IMR-90 (cell line): ENCODE measurements around the gene FAM193A. TPM values are rescaled to one million over a fixed set of nuclear protein-coding genes. Genes with fewer than 3 reads are reported as not detected.

Experiments
- ATAC-seq: fragments of 200-7000 bp; cut with Tn5 transposase; 2 replicates; pipeline ENCODE4 v1.9.1; 2020; ENCODE audit warnings: low read depth, mild to moderate bottlenecking, moderate library complexity
- BruUV-seq: library from RNA; stranded (reverse); fragments of 400-500 nt; replicated peaks from 2 replicates; lab custom pipeline; 2021; lab: Mats Ljungman, UMichigan
- CTCF ChIA-PET: fragments of 300-600 bp; formaldehyde crosslinking; extraction: SDS; loops from one replicate; lab custom pipeline; 2021; ENCODE audit warnings: antibody characterized with exemption; lab: Yijun Ruan, JAX
- POLR2A ChIA-PET: fragments of 300-600 bp; sonication (Branson Sonifier 250); formaldehyde crosslinking; loops from one replicate; lab custom pipeline; 2022; ENCODE audit warnings: antibody characterized with exemption; ENCODE audit not compliant: unreplicated experiment; lab: Charles Lee
- DNase-seq: peaks from one replicate; pipeline ENCODE4 v3.0.0; 2013
- H2AFZ ChIP-seq: replicated peaks from 2 replicates; pipeline ENCODE3; 2013; ENCODE audit warnings: low read length, mild to moderate bottlenecking; ENCODE audit not compliant: poor library complexity
- H2AK5ac ChIP-seq: 2 replicates; pipeline ENCODE4 v1.6.1; 2013; ENCODE audit warnings: low read depth, low read length, inconsistent platforms
- H2AK9ac ChIP-seq: replicated peaks from 2 replicates; pipeline ENCODE3; 2013; ENCODE audit warnings: mild to moderate bottlenecking, low read depth, low read length, moderate library complexity; ENCODE audit not compliant: poor library complexity
- H2BK120ac ChIP-seq: 2 replicates; pipeline ENCODE4 v1.6.1; 2013; ENCODE audit warnings: low read depth, low read length, inconsistent platforms
- H2BK15ac ChIP-seq: 3 replicates; pipeline ENCODE4 v1.6.1; 2013; ENCODE audit warnings: low read depth, low read length, inconsistent platforms
- H2BK20ac ChIP-seq: 2 replicates; pipeline ENCODE4 v1.6.1; 2013; ENCODE audit warnings: low read depth, mild to moderate bottlenecking, inconsistent platforms, low read length, moderate library complexity
- H2BK5ac ChIP-seq: 2 replicates; pipeline ENCODE4 v1.6.1; 2013; ENCODE audit warnings: mild to moderate bottlenecking, low read depth, low read length, inconsistent platforms; ENCODE audit not compliant: poor library complexity, severe bottlenecking
- H3K14ac ChIP-seq: replicated peaks from 2 replicates; pipeline ENCODE4 v1.6.1; 2013; ENCODE audit warnings: low read depth, low read length, inconsistent platforms
- H3K18ac ChIP-seq: 2 replicates; pipeline ENCODE4 v1.6.1; 2013; ENCODE audit warnings: low read depth, low read length, control low read depth
- H3K23ac ChIP-seq: 2 replicates; pipeline ENCODE4 v1.6.1; 2013; ENCODE audit warnings: low read depth, low read length, inconsistent platforms
- H3K27ac ChIP-seq: 2 replicates; pipeline ENCODE4 v1.5.1; 2013; ENCODE audit warnings: mild to moderate bottlenecking, control low read depth, low read length; ENCODE audit not compliant: insufficient read depth
- H3K27me3 ChIP-seq: 2 replicates; pipeline ENCODE4 v1.6.1; 2013; ENCODE audit warnings: low read length; ENCODE audit not compliant: control insufficient read depth, insufficient read depth
- H3K36me3 ChIP-seq: 2 replicates; pipeline ENCODE4 v1.6.1; 2013; ENCODE audit warnings: low read length, mixed read lengths; ENCODE audit not compliant: control insufficient read depth, insufficient read depth
- H3K4ac ChIP-seq: 2 replicates; pipeline ENCODE4 v1.6.1; 2013; ENCODE audit warnings: low read depth, low read length, inconsistent platforms
- H3K4me1 ChIP-seq: 2 replicates; pipeline ENCODE4 v1.6.1; 2013; ENCODE audit warnings: low read length, mixed read lengths; ENCODE audit not compliant: control insufficient read depth, insufficient read depth
- H3K4me2 ChIP-seq: 2 replicates; pipeline ENCODE4 v1.6.1; 2013; ENCODE audit warnings: low read depth, mild to moderate bottlenecking, control low read depth, low read length, moderate library complexity
- H3K4me3 ChIP-seq: 2 replicates; pipeline ENCODE4 v1.5.1; 2013; ENCODE audit warnings: low read depth, mild to moderate bottlenecking, control low read depth, low read length, moderate library complexity; ENCODE audit not compliant: insufficient read depth
- H3K56ac ChIP-seq: 2 replicates; pipeline ENCODE4 v1.6.1; 2013; ENCODE audit warnings: low read length, inconsistent platforms; ENCODE audit not compliant: insufficient read depth; ENCODE audit errors: extremely low read depth
- H3K79me1 ChIP-seq, 2 experiments: 2 replicates each; pipeline ENCODE4 v1.6.1; 2013; ENCODE audit warnings: low read length in 2 of 2, inconsistent platforms in 1 of 2, low read depth in 1 of 2
- H3K9ac ChIP-seq: 2 replicates; pipeline ENCODE4 v1.6.1; 2013; ENCODE audit warnings: low read depth, low read length, control low read depth
- H3K9me1 ChIP-seq: 2 replicates; pipeline ENCODE4 v1.6.1; 2013; ENCODE audit warnings: low read length, inconsistent platforms; ENCODE audit not compliant: insufficient read depth
- H3K9me3 ChIP-seq: 2 replicates; pipeline ENCODE4 v1.6.1; 2013; ENCODE audit warnings: low read length; ENCODE audit not compliant: control insufficient read depth, insufficient read depth
- H4K20me1 ChIP-seq: 2 replicates; pipeline ENCODE4 v1.6.1; 2013; ENCODE audit warnings: low read length, inconsistent platforms; ENCODE audit not compliant: insufficient read depth
- H4K5ac ChIP-seq: 2 replicates; pipeline ENCODE4 v1.6.1; 2013; ENCODE audit warnings: mild to moderate bottlenecking, low read depth, low read length, control low read depth
- H4K8ac ChIP-seq, 2 experiments: 2 replicates each; pipeline ENCODE4 v1.6.1; 2013; ENCODE audit warnings: low read depth in 2 of 2, low read length in 2 of 2, control low read depth in 1 of 2, inconsistent platforms in 1 of 2
- H4K91ac ChIP-seq: 2 replicates; pipeline ENCODE4 v1.6.1; 2013; ENCODE audit warnings: low read depth, low read length, inconsistent platforms; ENCODE audit not compliant: insufficient read depth
- MAZ ChIP-seq: IDR thresholded peaks from 2 replicates; pipeline ENCODE4 v1.6.1; 2012; ENCODE audit warnings: low read depth, mild to moderate bottlenecking, low read length, improper control_type of control experiment, moderate library complexity, borderline replicate concordance
- WGBS, 2 experiments: methylation state at CpG; one replicate each; pipeline versions ENCODE4 v1.1.5 to v1.1.7; 2013; ENCODE audit warnings: missing lambda C conversion rate in 2 of 2; ENCODE audit not compliant: insufficient read length in 1 of 2; ENCODE audit errors: extremely low coverage in 2 of 2; 5-methylcytosine and 5-hydroxymethylcytosine counted together
- dilution Hi-C: fragments of 300-500 bp; cut with HindIII; formaldehyde crosslinking; loops from one replicate; pipeline ENCODE4 v1.14.3; 2018; ENCODE audit warnings: low sequenced_read_pairs; ENCODE audit not compliant: unreplicated experiment
- in situ Hi-C: fragments of 300-500 bp; cut with MboI; formaldehyde crosslinking; loops from 3 replicates; pipeline ENCODE4 v1.14.3; 2019; ENCODE audit warnings: low sequenced_read_pairs, inconsistent platforms, mixed read lengths
- intact Hi-C: fragments of 100-400 bp; cut with micrococcal nuclease; formaldehyde crosslinking; loops from 2 replicates; pipeline ENCODE4 v1.10.0; 2022
- polyA plus RNA-seq, 3 experiments: library from polyadenylated mRNA; depleted of rRNA; stranded (reverse); fragments of >200 nt; gene quantifications; 2 replicates each; pipeline ENCODE4 v1.2.3, GENCODE V29; 2012; ENCODE audit warnings: low replicate concordance in 1 of 3
- total RNA-seq: library from RNA; depleted of rRNA; stranded (reverse); fragments of >200 nt; gene quantifications from 2 replicates; pipeline ENCODE4 v1.2.3, GENCODE V29; 2012
- TF ChIP-seq, protein P1 (sequence below): conservative IDR thresholded peaks from 2 replicates; pipeline ENCODE4 v1.5.1; 2012; ENCODE audit warnings: mild to moderate bottlenecking, low read depth, low read length, improper control_type of control experiment
- TF ChIP-seq, protein P2 (sequence below): fragments of 150-350 bp; IDR thresholded peaks from 2 replicates; pipeline ENCODE4 v1.6.1; 2017; ENCODE audit warnings: mild to moderate bottlenecking, antibody characterized with exemption, low read length, low read depth

Gene FAM193A
- total and polyA plus RNA-seq, 2 of the 4 experiments (the other 2 are of a cell fraction), result 6.8 to 11.0 TPM

DNA sequence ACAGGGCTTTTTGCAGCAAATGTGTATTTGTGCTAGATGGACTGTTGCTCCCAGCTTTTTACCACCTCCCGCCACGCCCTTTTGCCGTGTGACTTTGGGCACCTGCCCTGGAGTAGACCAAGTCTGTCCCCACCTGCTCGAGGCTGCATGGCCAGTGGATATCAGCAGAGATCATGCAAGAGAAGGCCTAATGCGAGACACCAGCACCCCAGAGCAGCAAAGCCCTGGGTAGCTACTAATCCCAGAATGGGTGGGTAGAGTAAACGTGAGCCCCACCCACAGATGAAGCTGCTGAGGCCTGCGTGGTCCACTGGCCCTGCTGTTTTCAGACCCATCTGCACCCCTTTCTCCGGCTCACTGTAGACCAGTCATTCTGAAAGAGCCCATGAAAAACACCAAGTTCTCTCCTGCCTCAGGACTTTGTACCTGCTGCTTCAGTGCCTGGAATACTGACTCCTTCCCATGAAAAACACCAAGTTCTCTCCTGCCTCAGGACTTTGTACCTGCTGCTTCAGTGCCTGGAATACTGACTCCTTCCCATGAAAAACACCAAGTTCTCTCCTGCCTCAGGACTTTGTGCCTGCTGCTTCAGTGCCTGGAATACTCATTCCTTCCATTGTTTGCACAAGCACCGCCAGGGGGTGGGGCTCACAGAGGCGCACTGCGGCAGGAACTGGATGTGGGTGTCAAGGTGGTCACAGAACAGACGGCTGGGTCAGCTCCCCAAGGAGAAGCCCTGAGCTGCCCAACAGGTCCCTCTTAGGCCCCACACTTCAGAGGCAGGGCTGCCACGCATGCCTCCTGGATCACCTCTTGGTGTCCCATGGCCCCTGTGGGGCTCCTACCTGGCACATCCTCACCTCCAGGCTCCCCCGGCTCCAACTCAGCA lies 224.8 kb downstream of the FAM193A start:
- Histone ChIP-seq H3K14ac (no peak overlapping the region), H3K4me1 (peaks cover 4% of the 10 kb centered on the region; the same call in 1 of the 2 replicates), H3K36me3 (no peaks in the 10 kb centered on the region), H2AFZ (no peak overlapping the region), H2AK9ac (no peak overlapping the region), H2BK5ac (no peak overlapping the region), H3K9me3 (no peaks in the 10 kb centered on the region), H3K4me3 (no peak overlapping the region), H3K56ac (no peak overlapping the region), H3K9ac (no peak overlapping the region), H3K4me2 (no peak overlapping the region), H2AK5ac (no peak overlapping the region), H3K4ac (no peak overlapping the region), H4K8ac (no peak overlapping the region), H3K23ac (no peak overlapping the region), H4K5ac (no peak overlapping the region), H2BK120ac (no peak overlapping the region), H3K27ac (no peak overlapping the region), H2BK20ac (no peak overlapping the region), H3K9me1 (no peaks in the 10 kb centered on the region), H3K79me1 (no peaks in the 10 kb centered on the region), H2BK15ac (no peak overlapping the region), H3K18ac (no peak overlapping the region), H3K27me3 (no peaks in the 10 kb centered on the region), H4K20me1 (no peaks in the 10 kb centered on the region), H4K91ac (no peak overlapping the region)
- ATAC-seq, result no peak
- no peak for DNase-seq
- TF ChIP-seq, protein P1, sequence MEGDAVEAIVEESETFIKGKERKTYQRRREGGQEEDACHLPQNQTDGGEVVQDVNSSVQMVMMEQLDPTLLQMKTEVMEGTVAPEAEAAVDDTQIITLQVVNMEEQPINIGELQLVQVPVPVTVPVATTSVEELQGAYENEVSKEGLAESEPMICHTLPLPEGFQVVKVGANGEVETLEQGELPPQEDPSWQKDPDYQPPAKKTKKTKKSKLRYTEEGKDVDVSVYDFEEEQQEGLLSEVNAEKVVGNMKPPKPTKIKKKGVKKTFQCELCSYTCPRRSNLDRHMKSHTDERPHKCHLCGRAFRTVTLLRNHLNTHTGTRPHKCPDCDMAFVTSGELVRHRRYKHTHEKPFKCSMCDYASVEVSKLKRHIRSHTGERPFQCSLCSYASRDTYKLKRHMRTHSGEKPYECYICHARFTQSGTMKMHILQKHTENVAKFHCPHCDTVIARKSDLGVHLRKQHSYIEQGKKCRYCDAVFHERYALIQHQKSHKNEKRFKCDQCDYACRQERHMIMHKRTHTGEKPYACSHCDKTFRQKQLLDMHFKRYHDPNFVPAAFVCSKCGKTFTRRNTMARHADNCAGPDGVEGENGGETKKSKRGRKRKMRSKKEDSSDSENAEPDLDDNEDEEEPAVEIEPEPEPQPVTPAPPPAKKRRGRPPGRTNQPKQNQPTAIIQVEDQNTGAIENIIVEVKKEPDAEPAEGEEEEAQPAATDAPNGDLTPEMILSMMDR, result 0 out of 2 replicates have a peak, but pooled peaks have one; percentile 10
- TF ChIP-seq MAZ, result no peak
- TF ChIP-seq, protein P2, sequence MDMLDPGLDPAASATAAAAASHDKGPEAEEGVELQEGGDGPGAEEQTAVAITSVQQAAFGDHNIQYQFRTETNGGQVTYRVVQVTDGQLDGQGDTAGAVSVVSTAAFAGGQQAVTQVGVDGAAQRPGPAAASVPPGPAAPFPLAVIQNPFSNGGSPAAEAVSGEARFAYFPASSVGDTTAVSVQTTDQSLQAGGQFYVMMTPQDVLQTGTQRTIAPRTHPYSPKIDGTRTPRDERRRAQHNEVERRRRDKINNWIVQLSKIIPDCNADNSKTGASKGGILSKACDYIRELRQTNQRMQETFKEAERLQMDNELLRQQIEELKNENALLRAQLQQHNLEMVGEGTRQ, result no peak
- no TSS peak for BruUV-seq
- intact Hi-C loops, result loop anchor here (5.0 kb wide), 2 partner anchors 131 to 276 kb away; no protein-coding TSS in a partner anchor
- ChIA-PET POLR2A (no interaction called here), CTCF (interaction anchor here (0.5 kb wide), 1 partner anchor 118 kb away, joined by 3 read pairs; no protein-coding TSS in a partner anchor)
- 95% methylated on average over 4 of the region's 14 CpGs; no CpG with 5 or more reads in 1 of the 2 experiments for WGBS, 2 experiments
- dilution Hi-C loops, result no loop called here
- in situ Hi-C loops, result loop anchor here (25.0 kb wide), 1 partner anchor 276 kb away; no protein-coding TSS in a partner anchor
